OCI-LY1 (cell line): ENCODE measurements around the gene ZNF555.
"Not testable (repeated sequence)": the region's sequence is repeated elsewhere in the genome, so short reads cannot be mapped to it uniquely, and the experiment has no call there.

ENCODE experiments used
- H2AFZ ChIP-seq: fragments of 200-600 bp; sonication (generic), shearing (Covaris generic); 2 replicates; pipeline ENCODE4 v1.6.0; 2014; ENCODE audit warnings: antibody characterized with exemption, mild to moderate bottlenecking, low read length
- H3F3A ChIP-seq: fragments of 200-600 bp; sonication (generic), shearing (Covaris generic); 2 replicates; pipeline ENCODE4 v1.6.0; 2014; ENCODE audit warnings: mild to moderate bottlenecking, antibody characterized with exemption, low read length, moderate library complexity; ENCODE audit not compliant: insufficient read depth
- H3K27ac ChIP-seq: fragments of 200-600 bp; sonication (generic); 2 replicates; pipeline ENCODE4 v1.5.1; 2014; ENCODE audit warnings: low read length, mixed run types, mild to moderate bottlenecking, low read depth; ENCODE audit not compliant: poor library complexity, severe bottlenecking
- H3K27me3 ChIP-seq: fragments of 200-600 bp; sonication (generic); 2 replicates; pipeline ENCODE4 v1.6.0; 2014; ENCODE audit warnings: antibody characterized with exemption, mild to moderate bottlenecking, low read length, moderate library complexity; ENCODE audit not compliant: insufficient read depth
- H3K36me3 ChIP-seq: fragments of 200-600 bp; sonication (generic); 2 replicates; pipeline ENCODE4 v1.6.1; 2014; ENCODE audit warnings: mild to moderate bottlenecking, antibody characterized with exemption, low read length, moderate library complexity, mixed read lengths; ENCODE audit not compliant: insufficient read depth
- H3K4me1 ChIP-seq: fragments of 200-600 bp; sonication (generic); 2 replicates; pipeline ENCODE4 v1.5.1; 2014; ENCODE audit warnings: mild to moderate bottlenecking, low read length, moderate library complexity; ENCODE audit not compliant: insufficient read depth, severe bottlenecking
- H3K4me2 ChIP-seq: fragments of 200-600 bp; sonication (generic), shearing (Covaris generic); 2 replicates; pipeline ENCODE4 v1.6.1; 2014; ENCODE audit warnings: low read length
- H3K4me3 ChIP-seq: fragments of 200-600 bp; sonication (generic); 2 replicates; pipeline ENCODE4 v1.5.1; 2014; ENCODE audit warnings: low read length, low read depth, mild to moderate bottlenecking, mixed read lengths; ENCODE audit not compliant: poor library complexity, severe bottlenecking
- H3K79me2 ChIP-seq: fragments of 200-600 bp; shearing (Covaris generic); 2 replicates; pipeline ENCODE4 v1.6.1; 2016; ENCODE audit warnings: mixed run types, low read length, mixed read lengths; ENCODE audit not compliant: insufficient read depth
- H3K9ac ChIP-seq: fragments of 200-600 bp; sonication (generic), shearing (Covaris generic); 2 replicates; pipeline ENCODE4 v1.6.1; 2014; ENCODE audit warnings: mild to moderate bottlenecking, low read length, mixed read lengths
- H3K9me2 ChIP-seq: fragments of 200-600 bp; sonication (generic), shearing (Covaris generic); 2 replicates; pipeline ENCODE4 v1.6.1; 2014; ENCODE audit warnings: low read depth, mild to moderate bottlenecking, low read length, mixed read lengths
- H3K9me3 ChIP-seq: fragments of 200-600 bp; shearing (Covaris generic); 2 replicates; pipeline ENCODE4 v1.6.1; 2014; ENCODE audit warnings: low read length, mixed read lengths
- H4K20me1 ChIP-seq: fragments of 200-600 bp; sonication (generic), shearing (Covaris generic); 2 replicates; pipeline ENCODE4 v1.6.0; 2016; ENCODE audit warnings: mild to moderate bottlenecking, low read length; ENCODE audit not compliant: insufficient read depth
- EZH2 ChIP-seq: fragments of 200-600 bp; sonication (generic), shearing (Covaris generic); IDR thresholded peaks from 2 replicates; pipeline ENCODE4 v1.8.0; 2017; ENCODE audit warnings: borderline replicate concordance, mixed run types, mild to moderate bottlenecking, antibody characterized with exemption, low read length, moderate library complexity, mixed read lengths
- TF ChIP-seq, protein P1 (sequence below): fragments of 200-600 bp; sonication (generic), shearing (Covaris generic); IDR thresholded peaks from 2 replicates; pipeline ENCODE4 v1.5.1; 2017; ENCODE audit warnings: mild to moderate bottlenecking, antibody characterized with exemption, low read length, moderate library complexity, mixed read lengths

The ZNF555 gene

DNA sequence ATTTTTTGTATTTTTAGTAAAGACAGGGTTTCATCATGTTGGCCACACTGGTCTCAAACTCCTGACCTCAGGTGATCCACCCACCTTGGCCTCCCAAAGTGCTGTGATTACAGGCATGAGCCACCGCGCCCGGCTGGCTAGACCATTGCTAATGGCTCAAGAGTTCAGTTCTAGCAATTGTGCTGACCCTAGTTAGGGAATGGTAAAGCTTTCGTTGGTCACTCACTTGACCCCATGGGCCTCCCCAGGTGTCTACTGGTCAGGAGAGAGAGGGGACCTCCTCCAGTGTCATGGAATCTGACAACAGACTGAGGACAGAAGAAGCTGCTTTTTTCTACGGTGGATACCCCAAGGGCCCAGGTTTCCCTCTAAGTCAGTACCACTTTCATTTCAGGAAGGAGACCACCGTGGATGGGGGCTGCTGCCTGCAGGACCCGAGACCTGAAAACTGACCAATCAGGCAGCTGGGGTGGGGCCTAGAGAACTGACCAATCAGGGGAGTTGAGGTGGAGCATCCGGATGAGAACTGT is 25.3 kb downstream of the ZNF555 start:
- no peaks in the 10 kb centered on the region for H3K9me2 ChIP-seq
- H3K4me1 ChIP-seq, result no peaks in the 10 kb centered on the region
- TF ChIP-seq EZH2, result no peak
- TF ChIP-seq, protein P1, sequence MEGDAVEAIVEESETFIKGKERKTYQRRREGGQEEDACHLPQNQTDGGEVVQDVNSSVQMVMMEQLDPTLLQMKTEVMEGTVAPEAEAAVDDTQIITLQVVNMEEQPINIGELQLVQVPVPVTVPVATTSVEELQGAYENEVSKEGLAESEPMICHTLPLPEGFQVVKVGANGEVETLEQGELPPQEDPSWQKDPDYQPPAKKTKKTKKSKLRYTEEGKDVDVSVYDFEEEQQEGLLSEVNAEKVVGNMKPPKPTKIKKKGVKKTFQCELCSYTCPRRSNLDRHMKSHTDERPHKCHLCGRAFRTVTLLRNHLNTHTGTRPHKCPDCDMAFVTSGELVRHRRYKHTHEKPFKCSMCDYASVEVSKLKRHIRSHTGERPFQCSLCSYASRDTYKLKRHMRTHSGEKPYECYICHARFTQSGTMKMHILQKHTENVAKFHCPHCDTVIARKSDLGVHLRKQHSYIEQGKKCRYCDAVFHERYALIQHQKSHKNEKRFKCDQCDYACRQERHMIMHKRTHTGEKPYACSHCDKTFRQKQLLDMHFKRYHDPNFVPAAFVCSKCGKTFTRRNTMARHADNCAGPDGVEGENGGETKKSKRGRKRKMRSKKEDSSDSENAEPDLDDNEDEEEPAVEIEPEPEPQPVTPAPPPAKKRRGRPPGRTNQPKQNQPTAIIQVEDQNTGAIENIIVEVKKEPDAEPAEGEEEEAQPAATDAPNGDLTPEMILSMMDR, result no peak
- no peak overlapping the region for H3K4me3 ChIP-seq
- H2AFZ ChIP-seq, result no peak overlapping the region
- no peaks in the 10 kb centered on the region for H3F3A ChIP-seq
- H3K9ac ChIP-seq, result no peak overlapping the region
- no peak overlapping the region for H3K27ac ChIP-seq
- H3K36me3 ChIP-seq, result no peaks in the 10 kb centered on the region
- H3K4me2 ChIP-seq, result no peak overlapping the region
- no peaks in the 10 kb centered on the region for H4K20me1 ChIP-seq
- no peaks in the 10 kb centered on the region for H3K9me3 ChIP-seq
- H3K27me3 ChIP-seq, result no peaks in the 10 kb centered on the region
- H3K79me2 ChIP-seq, result no peaks in the 10 kb centered on the region

DNA sequence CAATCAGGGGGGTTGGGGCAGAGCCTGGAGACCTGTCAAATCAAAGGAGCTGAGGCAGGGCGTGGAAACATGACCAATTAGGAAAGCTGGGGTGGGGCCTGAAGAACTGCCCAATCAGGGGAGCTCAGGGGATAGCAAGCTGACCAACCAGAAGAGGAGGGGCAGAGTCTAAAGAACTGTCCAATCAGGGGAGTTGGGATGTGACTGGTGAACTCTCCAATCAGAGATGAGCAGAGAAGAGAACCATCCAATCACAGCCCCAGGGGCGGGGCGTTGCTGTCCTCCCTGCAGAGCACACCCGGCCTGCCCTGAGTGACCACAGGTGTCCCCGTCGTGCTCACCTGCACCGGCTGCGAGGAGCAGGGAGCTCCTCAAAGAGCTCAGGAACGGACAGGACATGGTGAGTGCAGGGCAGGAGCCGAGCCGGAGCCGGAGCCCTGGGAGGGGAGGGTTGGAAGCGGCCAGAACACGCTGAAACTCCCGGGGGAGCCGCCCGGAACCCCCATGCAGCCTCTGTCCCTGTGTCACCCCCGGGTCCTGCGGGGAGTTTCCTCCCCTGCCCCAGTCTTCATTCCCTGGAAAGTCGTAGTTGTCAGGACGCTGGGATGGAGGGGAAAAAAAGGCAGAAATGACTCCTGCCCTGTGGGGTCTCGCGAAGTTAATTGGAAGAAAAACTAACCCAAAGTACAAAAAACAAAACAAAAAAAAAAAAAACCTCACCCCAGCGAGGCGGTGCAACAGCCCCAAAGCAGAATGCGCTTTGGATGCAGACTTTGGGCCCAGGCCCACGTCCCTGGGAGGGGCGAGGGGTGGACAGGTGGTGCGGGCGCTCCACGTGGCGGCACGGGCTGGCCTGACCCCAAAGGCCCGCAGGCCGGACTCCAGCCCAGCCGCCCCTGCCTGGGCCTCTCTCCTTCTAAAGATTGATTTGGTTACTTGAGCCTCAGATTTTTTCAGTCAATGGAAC is 26.0 kb downstream of the ZNF555 start, which contains the start of gene ZNF556:
ZNF556 (plus strand) TSS at position 311 of the 967 bp plus-strand sequence; CDS start at position 398, 87 bp downstream.
- Histone ChIP-seq H3K27ac (no peak within 1 kb of the TSS), H3K4me2 (no peak within 1 kb of the TSS), H3K79me2 (no peaks in the 10 kb centered on the region), H2AFZ (no peak within 1 kb of the TSS), H3K9ac (no peak within 1 kb of the TSS), H3K4me3 (no peak within 1 kb of the TSS), H3K9me3 (no peaks in the 10 kb centered on the region), H3F3A (no peaks in the 10 kb centered on the region), H3K4me1 (no peaks in the 10 kb centered on the region), H3K27me3 (no peaks in the 10 kb centered on the region), H3K9me2 (no peaks in the 10 kb centered on the region), H4K20me1 (no peaks in the 10 kb centered on the region), H3K36me3 (no peaks in the 10 kb centered on the region)
- no peak for TF ChIP-seq EZH2
- TF ChIP-seq, protein P1, result no peak

DNA sequence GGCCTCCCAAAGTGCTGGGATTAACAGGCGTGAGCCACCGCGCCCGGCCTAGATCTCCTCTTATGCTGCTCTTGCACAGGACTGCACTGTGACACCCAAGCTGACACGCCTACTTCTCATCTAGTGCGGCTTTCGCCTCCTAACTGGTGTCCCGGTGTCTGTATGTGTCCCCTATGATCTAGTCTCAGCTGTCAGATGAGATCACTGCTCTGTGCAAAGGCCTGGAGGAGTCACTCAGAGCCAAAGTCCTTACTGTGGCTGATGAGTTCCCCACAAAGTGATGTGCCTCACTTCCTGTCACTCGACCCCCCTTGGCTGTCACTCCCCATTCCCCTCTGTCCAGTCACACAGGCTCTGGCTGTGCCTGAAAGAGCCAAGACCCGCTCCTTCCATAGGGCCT is 28.3 kb downstream of the ZNF555 start:
- no peaks in the 10 kb centered on the region for H3K9me3 ChIP-seq
- H3K79me2 ChIP-seq, result no peaks in the 10 kb centered on the region
- H4K20me1 ChIP-seq, result no peaks in the 10 kb centered on the region
- no peak overlapping the region for H3K27ac ChIP-seq
- no peak overlapping the region for H3K4me3 ChIP-seq
- no peaks in the 10 kb centered on the region for H3K9me2 ChIP-seq
- H2AFZ ChIP-seq, result no peak overlapping the region
- H3K9ac ChIP-seq, result no peak overlapping the region
- no peak for TF ChIP-seq EZH2
- TF ChIP-seq, protein P1, result no peak
- H3K4me1 ChIP-seq, result no peaks in the 10 kb centered on the region
- no peaks in the 10 kb centered on the region for H3K36me3 ChIP-seq
- H3K4me2 ChIP-seq, result no peak overlapping the region
- no peaks in the 10 kb centered on the region for H3K27me3 ChIP-seq
- no peaks in the 10 kb centered on the region for H3F3A ChIP-seq

DNA sequence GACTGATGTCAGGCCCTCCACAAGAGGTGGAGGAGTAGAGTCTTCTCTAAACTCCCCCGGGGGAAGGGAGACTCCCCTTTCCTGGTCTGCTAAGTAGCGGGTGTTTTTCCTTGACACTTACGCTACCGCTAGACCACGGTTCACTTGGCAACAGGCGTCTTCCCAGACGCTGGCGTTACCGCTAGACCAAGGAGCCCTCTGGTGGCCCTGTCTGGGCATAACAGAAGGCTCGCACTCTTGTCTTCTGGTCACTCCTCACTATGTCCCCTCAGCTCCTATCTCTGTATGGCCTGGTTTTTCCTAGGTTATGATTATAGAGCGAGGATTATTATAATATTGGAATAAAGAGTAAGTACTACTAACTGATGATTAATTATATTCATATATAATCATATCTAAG is 30.9 kb downstream of the ZNF555 start:
- H2AFZ ChIP-seq, H3K9me3 ChIP-seq: not testable (repeated sequence)

More for the DNA sequence above, 30.9 kb downstream of the ZNF555 start:
- H3K27me3 ChIP-seq, H3K4me2 ChIP-seq, H3K4me3 ChIP-seq, H3K27ac ChIP-seq, H3F3A ChIP-seq, H3K9me2 ChIP-seq, H3K4me1 ChIP-seq, H4K20me1 ChIP-seq, H3K36me3 ChIP-seq, H3K79me2 ChIP-seq, H3K9ac ChIP-seq: not testable (repeated sequence)
